ENCODE measurements around the gene TPD52L3. TPM values are rescaled to one million over a fixed set of nuclear protein-coding genes. Genes with fewer than 3 reads are reported as not detected.

TPD52L3 gene
- not detected in 2 replicates for total RNA-seq

GRCh38 chr9:6328103-6328502, at the start of gene TPD52L3:
Gene TPD52L3, plus strand, starts transcription at chr9:6328375. Its CDS starts 221 bp downstream, at chr9:6328596.

Other genes starting within 250 kb of the TPD52L3 start
- gene IL33, start 112.6 kb upstream of the TPD52L3 start, total RNA-seq = 0.43 TPM in 1 of 2 replicates, not detected in the other
- gene UHRF2, start 84.8 kb downstream of the TPD52L3 start, total RNA-seq = 48.7 and 66.4 TPM in 2 replicates